ENCODE results near the gene SLC1A1.

Gene SLC1A1

DNA sequence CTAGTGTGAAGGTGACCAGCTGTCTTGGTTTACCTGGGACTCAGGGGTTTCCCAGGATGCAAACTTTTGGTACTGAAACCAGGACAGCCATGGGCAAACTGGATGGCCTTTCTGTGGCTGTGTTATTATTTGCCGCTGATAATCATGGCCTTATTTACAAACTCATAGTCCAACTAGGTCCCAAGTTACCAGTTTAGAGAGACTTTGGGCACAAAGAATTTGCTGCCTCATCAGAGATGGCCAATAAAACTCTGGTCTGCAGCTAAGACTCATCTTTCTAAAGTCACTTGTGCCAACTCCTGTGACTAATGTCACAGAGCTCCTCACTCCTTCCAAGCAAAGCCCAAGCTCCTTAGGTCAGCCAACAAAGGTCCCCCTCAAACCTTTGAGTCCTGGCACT is 124.4 kb downstream of the SLC1A1 start:
- no peak overlapping the region for H3K4me3 ChIP-seq
- TF ChIP-seq, protein P1, sequence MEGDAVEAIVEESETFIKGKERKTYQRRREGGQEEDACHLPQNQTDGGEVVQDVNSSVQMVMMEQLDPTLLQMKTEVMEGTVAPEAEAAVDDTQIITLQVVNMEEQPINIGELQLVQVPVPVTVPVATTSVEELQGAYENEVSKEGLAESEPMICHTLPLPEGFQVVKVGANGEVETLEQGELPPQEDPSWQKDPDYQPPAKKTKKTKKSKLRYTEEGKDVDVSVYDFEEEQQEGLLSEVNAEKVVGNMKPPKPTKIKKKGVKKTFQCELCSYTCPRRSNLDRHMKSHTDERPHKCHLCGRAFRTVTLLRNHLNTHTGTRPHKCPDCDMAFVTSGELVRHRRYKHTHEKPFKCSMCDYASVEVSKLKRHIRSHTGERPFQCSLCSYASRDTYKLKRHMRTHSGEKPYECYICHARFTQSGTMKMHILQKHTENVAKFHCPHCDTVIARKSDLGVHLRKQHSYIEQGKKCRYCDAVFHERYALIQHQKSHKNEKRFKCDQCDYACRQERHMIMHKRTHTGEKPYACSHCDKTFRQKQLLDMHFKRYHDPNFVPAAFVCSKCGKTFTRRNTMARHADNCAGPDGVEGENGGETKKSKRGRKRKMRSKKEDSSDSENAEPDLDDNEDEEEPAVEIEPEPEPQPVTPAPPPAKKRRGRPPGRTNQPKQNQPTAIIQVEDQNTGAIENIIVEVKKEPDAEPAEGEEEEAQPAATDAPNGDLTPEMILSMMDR (IDR thresholded peaks at IDR 0.05): no peak
- DNase-seq (ENCODE audit: low spot score): no peak
- H3K27ac ChIP-seq: no peak overlapping the region

DNA sequence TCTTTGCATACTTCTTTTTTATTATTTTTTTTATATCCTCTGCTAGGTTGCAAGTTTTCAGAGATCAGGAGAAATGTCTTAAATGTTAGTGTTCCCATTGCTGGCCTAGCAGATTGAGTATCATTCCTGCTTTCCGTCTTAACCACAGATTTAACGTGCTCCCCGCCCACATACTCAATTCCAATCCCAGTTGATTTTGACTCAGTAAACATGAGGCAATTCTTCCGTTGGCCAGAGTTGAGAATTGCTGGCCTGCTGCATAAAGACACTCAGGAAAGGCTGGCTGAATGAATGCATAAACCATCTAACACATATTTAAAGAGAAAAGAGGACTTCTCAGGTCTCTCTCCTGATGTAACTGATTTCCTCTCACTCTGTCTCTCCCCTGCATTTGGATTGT is 125.0 kb downstream of the SLC1A1 start:
- Histone ChIP-seq H3K27ac (no peak overlapping the region), H3K4me3 (no peak overlapping the region)
- DNase-seq (ENCODE audit: low spot score): no peak
- TF ChIP-seq, protein P1 (IDR thresholded peaks at IDR 0.05): no peak

DNA sequence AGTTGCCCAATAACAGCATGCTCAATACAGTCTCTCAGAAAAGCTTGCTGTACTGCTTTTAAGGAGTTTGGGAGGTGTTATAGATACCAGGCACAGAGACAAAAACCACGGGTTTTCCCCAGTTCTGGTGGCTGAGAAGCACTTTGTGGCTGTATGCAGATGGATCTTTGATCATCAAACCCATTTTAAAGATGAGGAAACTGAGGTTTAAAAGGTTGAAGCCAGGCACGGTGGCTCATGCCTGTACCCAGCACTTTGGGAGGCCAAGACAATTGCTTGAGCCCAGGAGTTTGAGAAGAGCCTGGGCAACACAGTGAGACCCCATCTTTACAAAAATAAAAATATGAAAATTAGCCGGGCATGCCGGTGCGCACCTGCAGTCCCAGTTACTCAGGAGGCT is 125.5 kb downstream of the SLC1A1 start:
- Histone ChIP-seq H3K4me3 (no peak overlapping the region), H3K27ac (no peak overlapping the region)
- TF ChIP-seq, protein P1 (IDR thresholded peaks at IDR 0.05): no peak
- DNase-seq (ENCODE audit: low spot score): no peak

DNA sequence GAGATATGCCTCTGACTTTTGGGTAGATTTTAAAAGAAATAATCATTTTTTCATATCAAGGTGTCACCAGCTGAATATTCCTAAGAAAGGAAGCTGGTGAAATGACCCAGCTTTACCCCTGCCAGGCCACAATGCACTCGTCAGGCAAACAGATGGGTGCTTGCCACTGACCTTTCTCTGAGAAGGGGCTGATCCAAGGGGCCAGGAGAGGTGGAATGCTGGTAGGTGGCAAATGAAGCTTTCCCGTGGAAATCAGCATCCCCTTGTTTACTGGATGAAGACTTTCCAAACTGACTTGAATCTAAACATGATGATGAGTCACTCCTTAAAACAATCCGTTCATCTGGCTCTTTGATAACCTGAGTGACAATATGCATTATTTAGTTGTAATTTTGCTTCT is 127.5 kb downstream of the SLC1A1 start:
- no peak for DNase-seq (ENCODE audit: low spot score)
- TF ChIP-seq, protein P1 (IDR thresholded peaks at IDR 0.05): no peak
- Histone ChIP-seq H3K27ac (no peak overlapping the region), H3K4me3 (no peak overlapping the region)

DNA sequence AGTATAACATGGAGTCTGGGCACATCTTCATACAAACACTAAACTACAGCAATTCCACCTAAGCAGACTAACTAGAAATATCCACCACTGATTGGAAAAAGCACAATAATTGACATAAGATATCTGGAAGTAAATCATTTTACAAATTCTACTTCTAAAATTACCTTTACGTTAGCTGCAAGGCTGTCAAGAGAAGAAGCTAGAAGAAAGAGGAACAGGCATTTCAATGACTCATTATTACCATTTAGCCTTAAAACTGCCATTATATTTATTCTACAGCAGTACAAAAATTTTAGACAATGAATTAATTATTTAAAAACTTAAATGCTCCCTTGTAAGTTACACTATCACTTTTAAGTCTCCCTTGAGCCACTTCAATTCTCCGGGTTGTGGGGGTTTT is 128.4 kb downstream of the SLC1A1 start:
- TF ChIP-seq, protein P1 (IDR thresholded peaks at IDR 0.05): no peak
- no peak overlapping the region for H3K4me3 ChIP-seq
- no peak overlapping the region for H3K27ac ChIP-seq
- DNase-seq (ENCODE audit: low spot score): no peak

DNA sequence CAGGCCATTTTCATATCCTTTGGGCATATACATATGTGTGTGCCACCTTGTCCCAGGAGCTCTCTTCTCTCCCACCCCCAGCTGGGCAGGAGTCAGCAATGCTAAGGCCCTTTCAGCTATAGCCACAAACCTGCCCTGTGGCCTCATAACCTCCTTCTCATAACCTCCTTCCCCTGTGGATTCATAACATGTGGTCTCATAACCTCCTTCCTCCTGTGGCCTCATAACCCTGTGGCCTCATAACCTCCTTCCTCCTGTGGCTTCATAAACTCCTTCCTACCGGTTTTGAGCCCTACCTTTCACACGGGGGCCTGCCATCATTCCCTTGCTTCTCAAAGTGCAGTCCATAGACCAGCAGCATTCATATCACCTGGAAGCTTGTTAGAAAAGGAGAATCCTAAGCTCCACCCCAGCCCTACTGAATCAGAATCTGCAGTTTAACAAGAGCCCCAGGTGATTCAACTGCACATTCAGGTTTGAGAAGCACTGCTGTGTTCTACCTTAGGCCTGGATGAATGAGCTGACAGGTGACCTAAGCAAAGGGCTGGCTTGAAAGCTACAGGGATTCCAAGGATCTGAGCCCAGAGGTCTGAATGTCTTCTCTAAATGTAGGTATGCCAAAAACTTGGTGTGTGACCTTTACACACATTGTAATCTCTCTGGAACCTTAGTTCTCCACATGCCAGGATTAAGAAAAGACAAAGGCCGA is 129.9 kb downstream of the SLC1A1 start:
- no peak for DNase-seq (ENCODE audit: low spot score)
- Histone ChIP-seq H3K4me3 (no peak overlapping the region), H3K27ac (no peak overlapping the region)
- TF ChIP-seq, protein P1 (IDR thresholded peaks at IDR 0.05): no peak

DNA sequence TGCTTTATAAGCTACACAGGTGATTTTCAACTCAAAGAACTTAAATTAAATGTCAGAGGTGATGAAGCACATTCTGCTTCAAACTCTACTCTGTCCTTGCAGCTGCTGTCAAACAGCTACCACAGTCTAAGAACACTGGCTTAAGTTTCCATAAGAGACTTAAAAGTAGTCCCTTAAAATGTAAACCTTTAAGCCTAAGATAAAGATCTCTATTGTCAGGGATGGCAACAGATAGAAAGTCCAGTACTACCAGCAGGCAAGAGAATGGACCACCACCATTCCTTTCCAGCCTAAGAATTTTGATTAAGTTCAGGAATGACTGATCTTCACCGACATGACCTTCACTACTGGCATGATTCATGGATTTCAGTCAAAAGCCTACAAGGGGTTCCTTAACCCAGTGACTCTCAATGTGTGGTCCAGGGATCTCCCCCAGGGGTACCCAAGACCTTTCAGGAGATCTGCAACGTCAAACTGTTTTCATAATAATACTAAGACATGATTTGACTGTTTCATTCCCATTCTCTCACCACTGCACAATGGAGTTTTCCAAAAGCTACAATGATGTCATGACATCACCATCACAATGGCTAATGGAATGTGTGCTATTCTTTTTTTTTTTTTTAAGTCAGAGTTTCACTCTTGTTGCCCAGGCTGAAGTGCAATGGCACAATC is 130.8 kb downstream of the SLC1A1 start:
- Histone ChIP-seq H3K27ac (no peak overlapping the region), H3K4me3 (no peak overlapping the region)
- TF ChIP-seq, protein P1 (IDR thresholded peaks at IDR 0.05): no peak
- no peak for DNase-seq (ENCODE audit: low spot score)
